HG02588 (cell line): Measurements from ENCODE around the gene BIRC3.
A peak's percentile ranks its signal among the peaks of the same experiment; 100 is the strongest.
"Not testable (repeated sequence)": the region's sequence is repeated elsewhere in the genome, so short reads cannot be mapped to it uniquely, and the experiment has no call there.

Experiments used
- ATAC-seq: cut with Tn5 transposase; IDR thresholded peaks from one replicate; pipeline ENCODE4 v1.9.1; 2021; ENCODE audit warnings: mild to moderate bottlenecking, moderate library complexity; ENCODE audit not compliant: unreplicated experiment

The BIRC3 gene

GRCh38 chr11:102367364-102367763 lies 50.1 kb downstream of the BIRC3 start:
- ATAC-seq, result no peak

- peak; percentile 100 for ATAC-seq
These were observed 51.2 kb downstream of the BIRC3 start for GRCh38 chr11:102368472-102368871.

GRCh38 chr11:102374633-102375424 lies 57.5 kb downstream of the BIRC3 start:
- not testable (repeated sequence) for ATAC-seq

GRCh38 chr11:102375720-102376399 lies 58.6 kb downstream of the BIRC3 start:
- no peak for ATAC-seq

- ATAC-seq, result no peak
These were observed 60.6 kb downstream of the BIRC3 start for GRCh38 chr11:102377891-102378290.

GRCh38 chr11:102378818-102379217 lies 61.5 kb downstream of the BIRC3 start:
- ATAC-seq, result no peak

- no peak for ATAC-seq
These were observed 65.1 kb downstream of the BIRC3 start for GRCh38 chr11:102382384-102382783.

GRCh38 chr11:102383839-102384238 lies 66.6 kb downstream of the BIRC3 start:
- ATAC-seq, result no peak

- no peak for ATAC-seq
These were observed 67.3 kb downstream of the BIRC3 start for GRCh38 chr11:102384419-102385079.

GRCh38 chr11:102385085-102386007 lies 68.1 kb downstream of the BIRC3 start:
- no peak for ATAC-seq

GRCh38 chr11:102386136-102386734 lies 69.0 kb downstream of the BIRC3 start:
- ATAC-seq, result no peak

- no peak for ATAC-seq
These were observed 69.9 kb downstream of the BIRC3 start for GRCh38 chr11:102387043-102387781.
